Measurements from ENCODE around the gene DOC2A. TPM values are rescaled to one million over a fixed set of nuclear protein-coding genes. Genes with fewer than 3 reads are reported as not detected.

Gene DOC2A
- total and polyA plus RNA-seq, 9 of the 15 experiments (the other 6 are each of a cell fraction or from before 2014, with no cell fraction given): 0.03 to 0.38 (median 0.28) TPM; not detected in 1

DNA sequence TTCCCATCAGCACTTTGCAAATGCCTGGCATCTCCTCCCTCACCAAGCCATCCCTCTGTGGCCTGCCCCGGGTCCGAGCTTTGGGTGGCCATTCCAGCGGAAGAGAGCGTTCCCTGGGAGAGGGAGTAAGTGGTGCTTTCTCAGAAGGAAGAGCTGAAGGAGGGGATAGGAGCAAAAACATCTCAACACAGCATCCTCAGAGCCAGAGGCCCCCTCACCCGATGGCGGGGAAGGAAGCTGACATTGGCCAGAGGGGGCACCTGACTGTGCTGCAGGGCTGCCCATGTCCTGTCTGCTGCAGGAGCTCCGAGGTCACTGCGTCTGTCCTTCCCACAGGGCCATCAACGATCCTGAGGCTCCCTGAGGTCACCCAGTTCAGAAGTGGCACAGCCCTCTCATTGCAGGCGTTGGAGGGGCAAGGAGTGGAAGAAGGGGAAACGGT is 20.7 kb upstream of the DOC2A start (continued):
- TF ChIP-seq, protein P1, sequence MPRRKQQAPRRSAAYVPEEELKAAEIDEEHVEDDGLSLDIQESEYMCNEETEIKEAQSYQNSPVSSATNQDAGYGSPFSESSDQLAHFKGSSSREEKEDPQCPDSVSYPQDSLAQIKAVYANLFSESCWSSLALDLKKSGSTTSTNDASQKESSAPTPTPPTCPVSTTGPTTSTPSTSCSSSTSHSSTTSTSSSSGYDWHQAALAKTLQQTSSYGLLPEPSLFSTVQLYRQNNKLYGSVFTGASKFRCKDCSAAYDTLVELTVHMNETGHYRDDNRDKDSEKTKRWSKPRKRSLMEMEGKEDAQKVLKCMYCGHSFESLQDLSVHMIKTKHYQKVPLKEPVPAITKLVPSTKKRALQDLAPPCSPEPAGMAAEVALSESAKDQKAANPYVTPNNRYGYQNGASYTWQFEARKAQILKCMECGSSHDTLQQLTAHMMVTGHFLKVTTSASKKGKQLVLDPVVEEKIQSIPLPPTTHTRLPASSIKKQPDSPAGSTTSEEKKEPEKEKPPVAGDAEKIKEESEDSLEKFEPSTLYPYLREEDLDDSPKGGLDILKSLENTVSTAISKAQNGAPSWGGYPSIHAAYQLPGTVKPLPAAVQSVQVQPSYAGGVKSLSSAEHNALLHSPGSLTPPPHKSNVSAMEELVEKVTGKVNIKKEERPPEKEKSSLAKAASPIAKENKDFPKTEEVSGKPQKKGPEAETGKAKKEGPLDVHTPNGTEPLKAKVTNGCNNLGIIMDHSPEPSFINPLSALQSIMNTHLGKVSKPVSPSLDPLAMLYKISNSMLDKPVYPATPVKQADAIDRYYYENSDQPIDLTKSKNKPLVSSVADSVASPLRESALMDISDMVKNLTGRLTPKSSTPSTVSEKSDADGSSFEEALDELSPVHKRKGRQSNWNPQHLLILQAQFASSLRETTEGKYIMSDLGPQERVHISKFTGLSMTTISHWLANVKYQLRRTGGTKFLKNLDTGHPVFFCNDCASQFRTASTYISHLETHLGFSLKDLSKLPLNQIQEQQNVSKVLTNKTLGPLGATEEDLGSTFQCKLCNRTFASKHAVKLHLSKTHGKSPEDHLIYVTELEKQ (CRISPR knock-in tag; IDR thresholded peaks at IDR 0.05): no peak
- no peak for TF ChIP-seq ZNF707 (CRISPR knock-in tag; conservative IDR thresholded peaks at IDR 0.05)

DNA sequence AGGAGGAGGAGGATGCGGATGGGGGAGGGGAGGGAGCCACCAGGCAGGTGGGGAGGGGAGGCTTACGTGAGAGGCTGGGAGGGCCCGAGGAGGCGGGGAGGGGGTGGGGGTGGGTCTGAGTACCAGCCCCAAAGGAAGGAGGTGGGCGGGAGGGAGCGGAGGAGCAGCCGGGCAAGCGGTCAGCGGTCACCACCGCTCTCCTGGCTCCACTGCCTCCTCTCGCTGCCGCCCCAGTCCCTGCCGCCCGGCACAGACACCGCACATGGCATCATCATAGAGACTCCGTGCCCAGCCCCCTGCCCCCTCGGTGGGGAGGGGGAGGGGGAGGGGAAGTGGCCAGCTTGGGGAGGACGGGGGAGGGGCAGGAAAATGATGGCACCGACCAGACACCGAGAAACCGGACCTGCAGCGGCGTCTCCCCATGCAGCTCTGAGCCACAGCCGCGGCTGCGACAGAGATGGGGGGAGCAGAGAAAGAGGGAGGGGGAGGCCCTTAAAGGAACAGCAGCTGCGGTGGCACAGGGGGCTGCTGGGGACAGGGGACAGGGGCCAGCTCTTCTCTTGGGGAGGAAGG is 20.1 kb upstream of the DOC2A start, which contains the start of gene TLCD3B:
Gene TLCD3B (minus strand): TSS at position 431 of the 573 bp plus-strand sequence. CDS start 744 bp downstream, outside the sequence.
- 0% methylated on average over 5 of the region's 27 CpGs for WGBS (ENCODE audit: insufficient coverage, low coverage, missing lambda C conversion rate)
- ATAC-seq (no peak), FAIRE-seq (no peak), DNase-seq (ENCODE audit: extremely low read depth in 1 of 4, low spot score in 3 of 4) (peak in 1 of 4 experiments; percentile 18)
- intact Hi-C loops (cut with micrococcal nuclease) (no loop called here), in situ Hi-C loops (cut with MboI) (no loop called here)
- TF ChIP-seq, protein P2, sequence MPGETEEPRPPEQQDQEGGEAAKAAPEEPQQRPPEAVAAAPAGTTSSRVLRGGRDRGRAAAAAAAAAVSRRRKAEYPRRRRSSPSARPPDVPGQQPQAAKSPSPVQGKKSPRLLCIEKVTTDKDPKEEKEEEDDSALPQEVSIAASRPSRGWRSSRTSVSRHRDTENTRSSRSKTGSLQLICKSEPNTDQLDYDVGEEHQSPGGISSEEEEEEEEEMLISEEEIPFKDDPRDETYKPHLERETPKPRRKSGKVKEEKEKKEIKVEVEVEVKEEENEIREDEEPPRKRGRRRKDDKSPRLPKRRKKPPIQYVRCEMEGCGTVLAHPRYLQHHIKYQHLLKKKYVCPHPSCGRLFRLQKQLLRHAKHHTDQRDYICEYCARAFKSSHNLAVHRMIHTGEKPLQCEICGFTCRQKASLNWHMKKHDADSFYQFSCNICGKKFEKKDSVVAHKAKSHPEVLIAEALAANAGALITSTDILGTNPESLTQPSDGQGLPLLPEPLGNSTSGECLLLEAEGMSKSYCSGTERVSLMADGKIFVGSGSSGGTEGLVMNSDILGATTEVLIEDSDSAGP (CRISPR knock-in tag; IDR thresholded peaks at IDR 0.05): peak; percentile 65; the same call in 1 of the 2 replicates
- TF ChIP-seq, protein P3, sequence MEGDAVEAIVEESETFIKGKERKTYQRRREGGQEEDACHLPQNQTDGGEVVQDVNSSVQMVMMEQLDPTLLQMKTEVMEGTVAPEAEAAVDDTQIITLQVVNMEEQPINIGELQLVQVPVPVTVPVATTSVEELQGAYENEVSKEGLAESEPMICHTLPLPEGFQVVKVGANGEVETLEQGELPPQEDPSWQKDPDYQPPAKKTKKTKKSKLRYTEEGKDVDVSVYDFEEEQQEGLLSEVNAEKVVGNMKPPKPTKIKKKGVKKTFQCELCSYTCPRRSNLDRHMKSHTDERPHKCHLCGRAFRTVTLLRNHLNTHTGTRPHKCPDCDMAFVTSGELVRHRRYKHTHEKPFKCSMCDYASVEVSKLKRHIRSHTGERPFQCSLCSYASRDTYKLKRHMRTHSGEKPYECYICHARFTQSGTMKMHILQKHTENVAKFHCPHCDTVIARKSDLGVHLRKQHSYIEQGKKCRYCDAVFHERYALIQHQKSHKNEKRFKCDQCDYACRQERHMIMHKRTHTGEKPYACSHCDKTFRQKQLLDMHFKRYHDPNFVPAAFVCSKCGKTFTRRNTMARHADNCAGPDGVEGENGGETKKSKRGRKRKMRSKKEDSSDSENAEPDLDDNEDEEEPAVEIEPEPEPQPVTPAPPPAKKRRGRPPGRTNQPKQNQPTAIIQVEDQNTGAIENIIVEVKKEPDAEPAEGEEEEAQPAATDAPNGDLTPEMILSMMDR (IDR thresholded peaks at IDR 0.05 in 2 of 3, conservative IDR thresholded peaks at IDR 0.05 in 1 of 3; ENCODE audit: insufficient read depth in 2 of 3, low read depth in 1 of 3, low read length in 3 of 3): no peak
- TF ChIP-seq, protein P4, sequence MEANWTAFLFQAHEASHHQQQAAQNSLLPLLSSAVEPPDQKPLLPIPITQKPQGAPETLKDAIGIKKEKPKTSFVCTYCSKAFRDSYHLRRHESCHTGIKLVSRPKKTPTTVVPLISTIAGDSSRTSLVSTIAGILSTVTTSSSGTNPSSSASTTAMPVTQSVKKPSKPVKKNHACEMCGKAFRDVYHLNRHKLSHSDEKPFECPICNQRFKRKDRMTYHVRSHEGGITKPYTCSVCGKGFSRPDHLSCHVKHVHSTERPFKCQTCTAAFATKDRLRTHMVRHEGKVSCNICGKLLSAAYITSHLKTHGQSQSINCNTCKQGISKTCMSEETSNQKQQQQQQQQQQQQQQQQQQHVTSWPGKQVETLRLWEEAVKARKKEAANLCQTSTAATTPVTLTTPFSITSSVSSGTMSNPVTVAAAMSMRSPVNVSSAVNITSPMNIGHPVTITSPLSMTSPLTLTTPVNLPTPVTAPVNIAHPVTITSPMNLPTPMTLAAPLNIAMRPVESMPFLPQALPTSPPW (CRISPR knock-in tag; IDR thresholded peaks at IDR 0.05): peak; percentile 32; the same call in 1 of the 2 replicates
- H3K27me3 ChIP-seq (ENCODE audit: control insufficient read depth in 2 of 2, insufficient read depth in 2 of 2, low read length in 2 of 2): peaks cover 16 to 66% of the 10 kb centered on the region in 2 experiments; a peak in 4 of 5 replicates
- no peak within 1 kb of the TSS for H2AFZ ChIP-seq (ENCODE audit: low read depth, low read length)
- ChIA-PET POLR2A (interaction anchor here (0.6 kb wide), 1 partner anchor 47 kb away, joined by 3 read pairs; no protein-coding TSS in a partner anchor), CTCF (ENCODE audit: low intra/inter-chr PET ratio) (no interaction called here)
- H3K9me3 ChIP-seq (replicated peaks; ENCODE audit: control insufficient read depth, insufficient read depth, low read depth, low read length): no peaks in the 10 kb centered on the region
- peaks cover 0 to 31% of the 10 kb centered on the region in 2 experiments; a peak in 2 of 5 replicates for H3K4me1 ChIP-seq (replicated peaks in 1 of 2; ENCODE audit: control insufficient read depth in 2 of 2, insufficient read depth in 2 of 2, low read length in 2 of 2)
- H3K9ac ChIP-seq (ENCODE audit: insufficient read depth in 1 of 2, low read depth in 2 of 2, low read length in 2 of 2): no peak within 1 kb of the TSS
- peaks cover 13% of the 10 kb centered on the region; the same call in 1 of the 2 replicates for H4K20me1 ChIP-seq (replicated peaks; ENCODE audit: control insufficient read depth, insufficient read depth, low read length)
- no peak within 1 kb of the TSS for H3K4me2 ChIP-seq (ENCODE audit: insufficient read depth, low read length)
- BruUV-seq (replicated peaks): no TSS peak
- H3K27ac ChIP-seq (ENCODE audit: extremely low read depth, low read depth, low read length): no peak within 1 kb of the TSS
- no peaks in the 10 kb centered on the region for H3K36me3 ChIP-seq (ENCODE audit: control insufficient read depth, insufficient read depth, low read length)
- no peaks in the 10 kb centered on the region for H3K79me2 ChIP-seq (ENCODE audit: control insufficient read depth, insufficient read depth, low read length)
- H3K4me3 ChIP-seq: no peak within 1 kb of the TSS
- peaks cover 4% of the 10 kb centered on the region for H3K9me1 ChIP-seq (ENCODE audit: control insufficient read depth, insufficient read depth, low read length)
